Fibroblast of skin of scalp (primary cell): Measurements from ENCODE around the gene ESYT2.

Experiments used
- DNase-seq: peaks from one replicate; pipeline ENCODE4 v3.0.0-alpha.2; 2013

ESYT2 gene

DNA sequence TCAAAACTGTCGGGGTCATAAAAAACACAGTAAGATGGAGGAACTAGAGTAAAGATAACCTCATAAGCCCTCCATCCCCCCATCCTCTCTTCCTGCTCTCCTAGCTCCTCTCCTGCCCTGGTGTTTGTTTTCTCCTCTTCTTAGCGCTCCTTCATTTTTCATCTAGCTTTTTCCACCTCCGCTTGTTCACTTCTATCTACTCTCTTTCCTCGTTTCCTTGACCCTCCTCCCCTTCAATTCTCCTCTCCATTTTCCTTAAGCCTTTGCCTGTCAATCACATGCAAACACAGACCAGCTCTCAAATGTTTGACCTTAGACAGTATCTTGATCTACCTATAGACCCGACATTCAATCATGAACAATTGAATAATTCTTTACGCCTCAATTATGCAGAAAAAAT, 134.7 kb downstream of the ESYT2 start:
- DNase-seq, result no peak

DNA sequence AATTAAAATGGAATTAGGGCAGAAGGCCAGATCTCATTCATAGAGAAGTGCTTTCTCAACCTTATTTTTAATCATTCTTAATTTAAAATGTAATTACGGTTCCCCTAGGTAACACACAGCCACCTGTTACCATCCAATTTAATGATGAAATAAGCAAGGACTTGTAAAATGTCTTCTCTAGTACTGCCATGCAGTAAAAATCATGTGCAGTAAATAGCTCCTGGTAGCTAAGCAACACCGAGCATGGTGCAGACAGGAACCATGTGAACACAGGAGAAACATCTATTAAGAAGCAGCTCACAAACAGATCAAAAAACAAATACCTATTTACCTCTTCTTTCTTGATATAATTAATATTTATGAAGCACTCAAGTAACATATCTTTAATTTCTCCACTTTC, 139.8 kb downstream of the ESYT2 start:
- no peak for DNase-seq

DNA sequence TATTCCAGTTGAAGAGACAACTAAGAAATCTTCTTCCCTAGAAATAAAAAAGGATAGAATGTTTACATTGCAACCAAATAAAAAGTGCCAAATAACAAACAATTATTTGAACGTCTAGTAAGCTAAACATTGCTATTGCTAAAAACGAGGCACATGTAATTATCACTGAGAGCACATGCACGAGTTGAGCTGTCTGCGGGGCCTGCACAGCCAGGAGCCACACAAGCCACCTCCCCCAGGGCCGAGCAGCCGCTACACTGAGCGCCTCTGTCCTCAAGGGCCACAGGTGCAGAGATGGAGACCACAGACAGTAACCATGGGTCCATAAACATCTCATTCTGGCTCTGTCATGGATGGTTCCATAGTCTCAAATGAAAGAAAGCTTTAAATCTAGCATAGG, 141.9 kb downstream of the ESYT2 start:
- no peak for DNase-seq

DNA sequence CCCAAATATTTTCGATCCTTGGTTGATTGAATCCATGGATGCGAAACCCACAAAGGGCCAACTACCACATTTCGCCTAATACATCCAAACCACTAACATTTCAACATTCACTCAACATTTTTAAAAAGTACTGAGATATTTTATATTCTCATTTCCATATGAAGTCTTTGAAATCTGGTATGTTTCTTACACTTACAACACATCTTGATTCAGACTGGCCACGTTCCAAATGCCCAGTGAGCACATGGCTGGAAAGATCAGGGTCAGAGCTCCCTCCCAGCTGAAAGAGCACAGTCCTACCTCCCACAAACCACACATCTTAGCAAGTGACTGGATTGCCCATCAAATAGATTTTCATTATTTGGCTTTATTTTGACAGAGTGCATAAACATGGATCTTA, 143.6 kb downstream of the ESYT2 start:
- peak; percentile 75 for DNase-seq

DNA sequence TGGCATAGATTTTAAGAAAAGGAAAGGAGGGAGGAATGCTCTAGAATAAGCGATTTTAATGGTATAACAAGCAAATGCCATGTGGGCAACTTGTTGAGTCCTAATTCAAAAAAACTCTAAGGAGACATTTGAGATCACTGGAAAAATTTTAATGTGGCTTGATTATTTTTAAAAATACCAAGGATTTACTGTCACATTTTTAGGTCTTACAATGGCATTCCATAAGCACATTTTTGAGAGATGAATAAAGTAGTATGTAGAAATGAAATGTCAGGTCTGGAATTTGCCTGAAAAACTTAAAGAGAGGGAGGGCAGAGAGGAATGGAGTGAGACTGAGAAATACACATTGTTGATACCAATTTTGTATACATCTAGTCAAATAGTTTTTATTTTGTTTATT, 145.0 kb downstream of the ESYT2 start:
- DNase-seq, result peak; percentile 77

DNA sequence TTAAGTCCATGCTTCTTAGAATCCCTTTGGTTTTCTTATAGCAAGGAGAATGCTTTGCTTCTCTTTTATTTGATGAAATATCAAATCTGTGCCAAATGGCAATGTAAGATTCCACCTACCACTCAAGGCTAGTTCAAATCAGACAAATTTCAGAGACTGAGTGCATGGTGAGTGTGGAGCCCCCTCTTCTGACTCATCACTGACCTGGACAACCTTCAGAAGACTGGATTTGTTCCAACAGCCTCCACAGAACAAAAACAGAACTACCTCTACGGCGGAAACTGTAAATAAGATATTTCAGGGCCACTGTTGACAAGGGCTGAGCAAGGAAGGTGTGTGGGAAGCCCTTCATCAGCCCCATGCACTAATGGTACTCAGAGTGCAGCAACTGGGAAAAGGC, 145.8 kb downstream of the ESYT2 start:
- DNase-seq, result no peak

DNA sequence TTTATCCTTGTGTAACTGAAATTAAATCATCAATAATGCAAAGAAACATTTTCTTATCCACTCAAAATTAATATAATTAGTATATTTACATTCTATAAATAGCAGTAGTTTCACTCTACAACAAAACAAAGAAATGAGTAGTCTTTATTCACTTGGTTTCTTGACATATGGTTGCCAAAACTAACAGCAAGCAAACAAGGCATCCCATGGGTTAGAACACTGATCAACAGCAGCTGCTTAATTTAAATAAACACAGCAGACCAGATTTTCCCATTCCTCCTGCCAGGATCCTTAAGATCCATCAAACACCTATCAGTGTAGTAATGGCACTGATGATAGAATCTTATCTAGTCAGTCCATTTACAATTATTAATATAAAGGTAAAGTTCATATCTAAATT, 146.9 kb downstream of the ESYT2 start:
- peak; percentile 20 for DNase-seq
